ENCODE measurements around the gene MFNG.
"Not testable (repeated sequence)": the region's sequence is repeated elsewhere in the genome, so short reads cannot be mapped to it uniquely, and the experiment has no call there.

MFNG gene, protein sequence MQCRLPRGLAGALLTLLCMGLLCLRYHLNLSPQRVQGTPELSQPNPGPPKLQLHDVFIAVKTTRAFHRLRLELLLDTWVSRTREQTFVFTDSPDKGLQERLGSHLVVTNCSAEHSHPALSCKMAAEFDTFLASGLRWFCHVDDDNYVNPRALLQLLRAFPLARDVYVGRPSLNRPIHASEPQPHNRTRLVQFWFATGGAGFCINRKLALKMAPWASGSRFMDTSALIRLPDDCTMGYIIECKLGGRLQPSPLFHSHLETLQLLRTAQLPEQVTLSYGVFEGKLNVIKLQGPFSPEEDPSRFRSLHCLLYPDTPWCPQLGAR

DNA sequence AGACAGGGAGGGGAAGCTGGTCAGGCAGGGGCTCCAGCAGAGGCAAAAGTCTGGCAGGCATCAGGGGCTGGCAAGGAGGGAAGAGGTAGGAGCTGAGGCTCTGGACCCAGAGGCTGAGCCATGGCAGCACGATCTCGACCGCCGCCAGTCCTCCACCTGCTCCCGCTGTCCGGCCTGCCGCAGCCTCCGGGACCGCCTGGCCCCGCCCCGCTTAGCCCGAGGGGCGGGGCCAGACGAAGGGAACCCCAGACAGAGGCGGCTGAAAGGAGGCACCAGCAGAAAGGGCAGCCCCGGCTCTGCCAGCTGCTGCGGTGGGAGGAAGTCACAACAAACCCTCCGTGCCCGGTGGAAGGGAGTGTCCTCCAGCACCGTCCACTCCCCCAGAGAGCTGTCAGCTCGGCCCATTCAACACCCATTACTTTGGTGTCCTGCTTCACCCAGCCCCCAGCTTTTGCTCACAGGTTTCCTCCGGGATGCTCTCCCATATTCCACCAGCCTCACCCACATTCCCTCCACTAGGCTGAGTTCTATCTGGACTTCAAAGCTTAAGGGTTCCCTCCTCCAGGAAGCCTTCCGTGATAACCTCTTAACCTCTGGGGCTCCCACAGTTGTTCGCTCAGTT is at the start of gene MFNG:
Gene MFNG (minus strand): TSS at position 161 of the 622 bp plus-strand sequence. CDS start 207 bp downstream, outside the sequence.
- FAIRE-seq (peak; percentile 93), DNase-seq (ENCODE audit: extremely low spot score, insufficient read length, low read depth) (peak; percentile 86)

DNA sequence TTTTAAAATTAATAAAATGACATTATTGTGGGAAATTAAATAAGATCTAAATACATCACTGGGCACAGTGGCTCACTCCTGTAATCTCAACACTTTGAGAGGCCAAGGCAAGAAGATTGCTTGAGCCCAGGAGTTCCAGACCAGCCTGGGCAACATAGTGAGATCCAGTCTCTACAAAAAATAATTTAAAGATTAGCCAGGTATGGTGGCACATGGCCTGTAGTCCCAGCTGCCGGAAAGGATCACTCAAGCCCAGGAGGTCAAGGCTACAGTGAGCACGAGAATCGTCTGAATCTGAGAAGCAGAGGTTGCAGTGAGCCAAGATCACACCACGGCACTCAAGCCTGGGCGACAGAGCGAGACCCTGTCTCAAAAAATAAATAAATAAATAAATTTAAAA is 49.0 kb upstream of the MFNG start:
- DNase-seq (ENCODE audit: extremely low spot score, insufficient read length, low read depth) (no peak), FAIRE-seq (no peak)

DNA sequence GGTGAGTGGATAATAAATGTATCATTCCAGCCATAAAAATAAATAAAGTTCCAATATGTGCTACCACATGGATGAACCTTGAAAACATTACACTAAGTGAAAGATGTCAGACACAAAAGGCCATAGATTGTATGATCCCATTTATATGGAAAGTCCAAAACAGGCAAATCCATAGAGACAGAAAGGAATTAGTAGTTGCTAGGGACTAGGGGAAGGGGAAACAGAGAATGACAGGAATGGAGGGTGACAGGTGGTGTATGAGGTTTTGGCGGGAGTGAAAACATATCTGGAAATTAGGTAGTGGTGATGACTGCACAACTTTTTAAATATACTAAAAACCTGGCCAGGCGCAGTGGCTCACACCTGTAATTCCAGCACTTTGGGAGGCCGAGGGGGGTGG is 48.3 kb upstream of the MFNG start:
- no peak for FAIRE-seq
- no peak for DNase-seq (ENCODE audit: extremely low spot score, insufficient read length, low read depth)

DNA sequence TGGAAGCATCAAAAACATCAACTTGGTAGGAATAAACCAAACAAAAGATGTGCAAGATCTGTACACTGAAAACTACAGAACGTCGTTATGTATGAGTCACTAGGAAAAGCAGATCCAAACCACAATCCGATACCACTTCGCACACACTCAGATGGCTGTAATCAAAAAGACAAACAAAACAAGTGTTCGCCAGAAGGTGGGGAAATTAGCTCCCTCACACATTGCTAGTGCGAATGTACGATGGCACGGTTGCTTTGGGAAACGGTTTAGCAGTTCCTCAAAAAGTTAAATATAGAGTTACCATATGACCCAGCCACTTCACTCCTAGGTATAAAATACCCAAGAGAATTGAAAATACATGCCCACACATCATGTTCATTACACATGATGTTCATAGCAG is 47.8 kb upstream of the MFNG start:
- DNase-seq (ENCODE audit: extremely low spot score, insufficient read length, low read depth) (no peak), FAIRE-seq (peak; percentile 48)

DNA sequence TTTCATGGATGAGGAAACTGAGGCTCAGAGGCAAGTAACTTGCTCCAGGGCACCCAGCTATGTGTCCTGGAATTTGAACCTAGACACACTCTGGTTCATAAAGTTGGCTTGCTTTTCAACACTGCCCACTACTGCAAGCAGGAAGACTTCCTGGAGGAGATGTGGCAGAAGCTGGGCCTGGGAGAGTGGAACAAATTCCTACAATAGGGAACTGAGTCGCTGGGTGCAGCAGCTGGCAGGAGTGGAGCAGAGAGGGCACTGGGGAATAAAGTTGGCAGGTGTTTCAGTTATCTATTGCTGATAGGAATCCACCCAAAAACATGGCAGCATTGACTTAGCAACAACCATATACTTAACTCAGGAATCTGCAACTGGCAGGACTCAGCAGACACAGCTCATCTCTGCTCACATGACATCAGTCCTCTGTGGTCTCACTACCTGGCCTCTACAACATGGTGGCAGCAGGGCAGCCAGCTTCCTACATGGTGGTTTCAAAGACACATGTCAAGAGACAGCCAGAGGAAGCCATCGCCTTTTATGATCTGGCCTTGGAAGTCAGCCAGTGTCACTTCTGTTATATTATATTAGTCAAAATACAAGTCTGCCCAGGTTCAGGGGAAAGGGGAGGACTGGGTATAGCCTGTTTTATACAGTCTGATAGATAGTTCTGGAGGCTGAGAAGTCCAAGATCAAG is 43.6 kb upstream of the MFNG start:
- FAIRE-seq (no peak), DNase-seq (ENCODE audit: extremely low spot score, insufficient read length, low read depth) (no peak)

DNA sequence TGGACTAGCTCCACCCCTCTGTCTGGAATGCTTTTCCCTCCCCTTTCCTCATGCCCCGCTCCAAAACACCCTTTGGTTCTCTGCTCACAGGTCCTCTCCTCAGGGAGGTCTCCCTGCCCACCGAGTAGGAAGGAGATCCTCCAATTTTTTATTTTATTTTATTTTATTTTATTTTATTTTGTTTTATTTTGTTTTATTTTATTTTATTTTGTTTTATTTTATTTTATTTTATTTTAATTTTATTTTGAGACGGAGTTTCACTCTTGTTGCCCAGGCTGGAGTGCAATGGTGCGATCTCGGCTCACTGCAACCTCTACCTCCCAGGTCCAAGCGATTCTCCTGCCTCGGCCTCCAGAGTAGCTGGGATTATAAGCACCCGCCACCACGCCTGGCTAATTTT is 41.8 kb upstream of the MFNG start:
- FAIRE-seq = not testable (repeated sequence)

DNA sequence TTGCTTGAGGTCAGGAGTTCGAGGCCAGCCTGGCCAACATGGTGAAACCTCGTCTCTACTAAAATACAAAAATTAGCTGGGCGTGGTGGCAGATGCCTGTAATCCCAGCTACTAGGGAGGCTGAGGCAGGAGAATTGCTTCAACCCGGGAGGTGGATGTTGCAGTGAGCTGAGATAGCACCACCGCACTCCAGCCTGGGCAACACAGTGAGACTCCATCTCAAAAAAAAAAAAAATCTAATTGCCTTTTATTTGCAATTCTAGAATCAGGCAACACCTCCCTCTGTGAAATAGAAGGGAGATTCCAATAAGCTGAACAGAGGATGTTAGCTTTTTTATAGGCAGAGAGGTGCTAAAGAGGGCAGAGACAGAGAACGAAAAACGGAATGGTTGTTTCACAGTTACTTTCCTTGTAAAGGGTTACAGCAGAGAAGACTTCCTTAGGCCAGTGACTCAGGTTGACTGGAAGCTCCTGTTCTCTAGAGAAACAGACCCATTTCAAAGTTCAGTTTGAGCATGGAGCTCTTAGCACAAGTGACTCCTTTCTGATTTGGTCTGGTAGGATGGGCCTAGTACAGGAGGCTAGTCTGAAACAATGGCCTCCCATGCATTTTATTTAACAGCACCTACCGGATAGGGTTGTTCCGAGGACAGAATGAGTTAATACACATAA is 41.0 kb upstream of the MFNG start:
- not testable (repeated sequence) for DNase-seq (ENCODE audit: extremely low spot score, insufficient read length, low read depth); FAIRE-seq

More for the DNA sequence above, 41.8 kb upstream of the MFNG start:
- DNase-seq (ENCODE audit: extremely low spot score, insufficient read length, low read depth) = not testable (repeated sequence)

DNA sequence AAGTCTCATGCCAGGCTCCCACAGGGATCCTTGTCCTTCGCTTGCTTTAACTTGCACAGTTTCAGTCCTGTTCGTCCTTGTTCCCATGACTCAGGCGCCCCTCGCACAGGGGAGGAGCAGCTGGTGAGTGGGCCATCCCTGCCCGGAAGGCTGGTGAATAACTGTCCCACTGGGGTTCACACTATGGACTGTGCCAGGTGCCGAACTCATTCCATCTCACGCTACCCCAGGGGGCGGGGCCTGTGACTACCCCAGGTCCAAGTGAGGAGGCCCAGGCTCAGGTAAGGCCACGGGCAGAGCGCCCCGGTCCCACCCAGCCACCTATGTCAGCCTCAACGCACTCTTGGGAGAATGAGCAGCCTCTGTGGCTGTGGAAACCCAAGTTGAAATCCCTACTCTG is 40.2 kb upstream of the MFNG start:
- FAIRE-seq (no peak), DNase-seq (ENCODE audit: extremely low spot score, insufficient read length, low read depth) (no peak)

DNA sequence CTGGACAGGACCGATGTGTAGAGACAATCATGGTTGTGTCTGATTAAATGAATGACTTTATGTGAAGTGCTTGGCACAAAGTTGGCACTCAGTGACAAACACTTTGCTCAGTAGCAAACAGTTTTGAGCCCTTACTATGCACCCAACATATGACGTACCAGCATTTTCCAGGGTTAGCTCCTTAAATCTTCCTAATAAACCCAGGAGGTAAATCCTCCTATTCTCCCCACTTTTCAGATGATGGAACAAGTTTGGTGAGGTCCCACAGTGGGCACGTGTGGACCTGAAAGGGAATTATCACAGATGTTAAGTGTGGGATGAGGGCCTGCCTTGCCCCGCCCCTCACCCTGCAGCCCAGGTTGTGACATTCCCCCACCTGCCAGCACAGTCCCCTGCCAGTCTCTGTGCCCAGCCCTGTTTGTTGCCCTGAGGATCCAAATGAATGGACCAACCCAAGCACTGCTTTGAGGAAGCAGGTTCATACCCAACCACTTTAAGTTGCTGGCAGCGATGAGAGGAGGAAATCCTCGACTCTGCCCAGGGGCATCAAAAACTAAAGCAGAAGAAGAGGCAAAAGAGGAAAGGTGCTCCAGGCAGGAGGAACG is 39.7 kb upstream of the MFNG start:
- FAIRE-seq = no peak
- DNase-seq (ENCODE audit: extremely low spot score, insufficient read length, low read depth) = no peak

DNA sequence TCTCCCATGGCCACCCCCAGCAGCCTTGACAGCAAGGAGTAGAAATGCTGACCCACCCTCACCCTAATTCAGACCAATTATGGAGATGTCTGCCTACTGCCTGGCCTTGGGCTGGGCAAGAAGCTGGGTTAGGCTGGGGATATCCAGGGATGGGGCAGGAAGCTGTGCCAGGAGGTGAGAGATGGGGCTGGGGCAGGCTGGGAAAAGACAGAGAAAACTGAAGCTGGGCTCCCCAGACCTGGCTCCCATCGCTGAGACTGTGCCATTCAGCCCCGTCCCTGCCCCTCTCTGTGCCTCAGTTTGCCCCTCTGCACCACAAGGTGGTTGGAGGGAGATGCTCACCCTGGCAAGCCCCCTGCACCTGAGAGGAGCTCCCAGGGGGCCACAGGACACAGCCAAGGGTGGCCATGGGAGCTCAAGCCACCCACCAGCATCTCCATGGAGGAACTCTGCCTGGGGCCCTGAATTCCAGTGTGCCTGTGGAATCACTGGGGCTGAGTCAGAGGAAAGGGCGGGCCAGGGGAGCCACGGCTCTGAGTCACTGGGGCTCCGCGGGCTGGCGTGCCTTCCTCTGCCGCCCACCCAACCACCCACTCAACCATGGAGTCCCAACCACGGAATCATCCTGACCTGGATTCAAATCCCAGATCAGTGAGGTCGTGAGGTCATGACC is 39.0 kb upstream of the MFNG start:
- DNase-seq (ENCODE audit: extremely low spot score, insufficient read length, low read depth) (no peak), FAIRE-seq (no peak)

DNA sequence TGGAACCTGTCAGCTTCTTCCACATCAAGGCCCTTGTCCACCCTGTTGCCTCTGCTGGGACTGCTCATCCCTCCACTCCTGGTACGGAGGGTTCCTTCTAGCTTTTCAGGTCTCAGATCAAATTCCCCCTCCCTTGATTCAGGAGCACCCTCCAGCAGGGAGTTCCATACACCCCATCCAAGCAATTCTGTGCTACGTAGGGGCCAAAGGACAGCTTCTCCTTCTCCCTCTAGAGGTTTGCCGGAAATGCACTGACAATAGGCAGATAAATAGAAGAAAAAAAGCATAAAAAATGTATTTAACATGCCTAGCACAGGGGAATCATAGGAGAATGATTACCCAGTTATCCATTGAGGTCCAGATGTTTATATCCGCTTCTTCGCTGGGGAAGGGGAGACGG is 36.3 kb upstream of the MFNG start:
- no peak for FAIRE-seq
- no peak for DNase-seq (ENCODE audit: extremely low spot score, insufficient read length, low read depth)

DNA sequence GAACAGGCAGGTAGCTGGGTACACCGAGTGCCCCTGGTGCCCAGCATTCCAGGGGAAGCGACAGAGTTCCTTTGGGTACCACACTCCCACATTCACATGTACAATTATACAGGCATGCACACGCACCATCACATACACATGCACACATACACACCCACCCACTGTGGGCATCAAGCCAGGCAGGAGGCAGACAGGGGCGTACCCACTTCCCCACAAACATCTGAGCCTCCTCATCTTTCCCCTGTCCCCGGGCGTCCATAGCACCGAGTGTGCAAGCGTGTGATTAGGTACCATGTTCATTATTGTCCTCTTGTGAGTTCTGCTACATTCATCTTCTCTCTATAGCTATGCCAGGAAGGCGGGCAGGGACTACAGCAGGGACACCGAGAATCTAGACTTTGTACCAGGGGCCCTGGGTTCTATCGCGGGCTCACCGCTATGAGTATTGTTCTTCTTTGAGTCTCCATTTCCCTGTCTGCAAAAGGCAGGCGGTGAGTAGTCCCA is 35.1 kb upstream of the MFNG start:
- FAIRE-seq = no peak
- no peak for DNase-seq (ENCODE audit: extremely low spot score, insufficient read length, low read depth)

DNA sequence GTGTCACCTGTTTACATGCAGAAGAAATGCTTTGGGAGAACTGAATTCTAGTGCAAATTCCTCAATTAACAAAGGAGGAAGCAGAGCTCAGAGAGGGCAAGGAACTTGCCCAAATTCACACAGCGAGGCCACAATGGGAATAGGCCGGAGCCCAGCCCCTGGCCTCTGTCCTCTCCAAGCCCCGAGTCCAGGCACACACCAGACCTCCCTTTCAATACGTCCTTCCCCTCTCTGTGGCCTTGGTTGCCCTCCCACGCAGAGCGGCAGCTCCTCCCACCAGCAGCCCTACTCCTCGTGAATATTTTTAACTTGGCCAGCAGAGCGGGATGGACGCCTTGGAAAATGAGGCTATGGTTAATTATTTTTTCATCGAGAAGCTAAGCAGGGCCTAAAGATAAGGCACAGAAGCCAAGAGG is 34.6 kb upstream of the MFNG start:
- no peak for DNase-seq (ENCODE audit: extremely low spot score, insufficient read length, low read depth)
- no peak for FAIRE-seq

DNA sequence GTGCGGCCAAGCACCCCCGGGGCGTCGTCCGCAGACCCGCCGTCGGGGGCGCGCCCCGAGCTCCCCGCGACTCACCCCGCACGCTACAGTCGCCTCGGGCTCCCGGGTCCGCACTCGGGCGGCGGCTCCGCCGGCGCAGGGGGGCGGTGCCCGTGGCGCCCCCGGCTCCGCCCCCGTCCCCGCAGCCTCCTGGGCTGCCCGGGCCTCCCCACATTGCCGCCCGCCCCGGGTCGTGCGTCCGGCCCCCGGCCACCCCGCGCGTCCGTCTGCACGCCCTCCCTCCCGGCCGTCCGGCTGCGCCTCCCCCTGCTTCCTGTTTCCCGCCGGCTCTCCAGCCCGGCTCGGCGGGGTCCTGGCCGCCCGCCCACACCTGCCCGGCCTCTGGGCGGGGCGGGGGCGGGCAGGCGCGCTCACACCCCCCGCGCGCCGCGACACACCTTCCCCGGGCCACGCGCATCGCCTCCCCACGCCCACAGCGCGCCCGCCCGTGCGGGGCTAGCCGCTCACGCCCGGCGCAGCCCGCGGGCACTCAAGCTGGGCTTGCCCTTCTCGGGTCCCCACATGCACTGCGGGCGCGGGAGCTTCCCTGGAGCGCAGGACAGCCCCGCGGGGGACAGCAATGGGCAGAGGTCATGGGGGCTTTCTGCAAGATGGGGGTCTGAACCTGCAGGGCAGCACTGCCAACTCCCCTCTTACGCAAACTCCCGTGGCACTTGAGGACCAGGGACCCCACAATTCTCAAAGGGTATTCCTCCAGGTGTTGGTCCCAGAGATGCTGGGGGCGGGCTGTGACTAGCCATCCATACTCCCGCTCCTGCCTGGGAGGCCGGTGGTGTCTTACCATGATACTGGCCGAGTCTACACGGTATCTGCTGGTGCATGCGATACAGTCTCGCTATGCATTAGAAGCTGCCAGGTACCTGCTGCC is 33.3 kb upstream of the MFNG start, which contains the start of gene CARD10:
Gene CARD10 (minus strand): TSS at position 148 of the 928 bp plus-strand sequence. CDS start 215 bp downstream, outside the sequence.
- FAIRE-seq = no peak
- DNase-seq (ENCODE audit: extremely low spot score, insufficient read length, low read depth) = no peak

DNA sequence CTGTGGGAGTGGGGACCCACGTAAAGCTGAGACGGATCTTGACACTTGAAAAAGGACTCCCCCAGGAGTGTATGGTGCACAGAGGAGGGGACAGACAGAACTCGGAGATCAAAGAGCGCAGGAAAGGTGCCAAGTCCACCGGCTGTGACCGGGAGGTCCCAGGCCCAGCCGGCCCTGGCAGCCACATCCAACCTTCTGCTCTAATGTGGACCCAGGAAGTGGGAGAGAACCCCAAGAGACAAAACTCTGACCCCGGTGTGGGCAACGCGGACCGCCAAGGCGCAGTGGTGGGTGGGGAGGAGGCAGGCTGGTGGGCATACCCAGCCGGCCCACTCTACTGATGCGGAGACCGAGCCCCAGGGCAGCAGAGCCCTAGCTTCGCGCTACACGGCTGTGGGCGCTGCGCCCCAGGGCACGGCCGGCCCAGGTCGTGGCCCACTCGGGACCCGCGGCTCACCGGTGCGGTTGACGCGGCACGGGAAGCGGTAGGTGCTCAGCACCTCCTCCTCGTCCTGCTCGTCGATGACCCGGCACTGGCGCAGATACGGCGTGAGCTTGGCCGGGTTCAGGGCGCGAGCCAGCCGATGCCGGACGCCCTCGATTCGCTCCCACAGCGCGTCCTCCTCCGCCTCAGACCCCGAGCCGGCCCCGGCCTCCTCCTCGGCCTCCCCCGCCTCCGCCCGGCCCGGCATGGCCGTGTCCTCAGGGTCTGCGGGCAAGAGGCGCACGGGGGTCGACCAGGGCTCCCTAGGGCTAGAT is 32.5 kb upstream of the MFNG start:
- FAIRE-seq = no peak

DNA sequence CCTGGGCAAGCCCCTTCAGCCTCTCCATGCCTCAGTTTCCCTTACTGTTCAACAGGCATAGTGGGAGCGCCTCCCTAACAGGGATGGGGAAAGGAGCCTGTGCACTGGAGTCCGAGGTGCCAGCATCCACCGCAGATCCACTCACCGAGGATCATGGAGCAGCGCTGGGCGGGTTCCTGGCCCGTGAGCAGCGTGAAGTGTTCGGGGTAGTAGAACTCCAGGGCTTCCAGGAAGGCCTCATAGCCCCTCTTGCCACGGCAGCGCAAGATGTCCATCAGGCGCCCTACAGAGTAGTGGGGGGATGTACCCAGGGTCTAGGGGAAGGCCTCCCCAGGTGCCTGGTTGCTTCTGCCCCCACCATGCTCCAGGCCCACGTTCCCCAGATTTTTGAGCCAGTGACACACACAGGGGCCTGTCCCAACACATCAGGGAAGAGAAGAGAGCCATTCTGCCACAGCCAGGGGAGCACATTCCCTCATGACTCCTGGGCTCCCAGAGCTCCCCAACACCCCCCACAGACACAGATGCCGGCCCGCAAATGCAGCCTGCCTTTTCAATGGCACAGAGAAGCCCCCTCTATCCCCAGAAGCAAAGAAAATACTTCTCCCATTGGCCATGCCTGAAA is 31.8 kb upstream of the MFNG start:
- FAIRE-seq = no peak
- DNase-seq (ENCODE audit: extremely low spot score, insufficient read length, low read depth) = no peak

More for the DNA sequence above, 32.5 kb upstream of the MFNG start:
- DNase-seq (ENCODE audit: extremely low spot score, insufficient read length, low read depth) = no peak

DNA sequence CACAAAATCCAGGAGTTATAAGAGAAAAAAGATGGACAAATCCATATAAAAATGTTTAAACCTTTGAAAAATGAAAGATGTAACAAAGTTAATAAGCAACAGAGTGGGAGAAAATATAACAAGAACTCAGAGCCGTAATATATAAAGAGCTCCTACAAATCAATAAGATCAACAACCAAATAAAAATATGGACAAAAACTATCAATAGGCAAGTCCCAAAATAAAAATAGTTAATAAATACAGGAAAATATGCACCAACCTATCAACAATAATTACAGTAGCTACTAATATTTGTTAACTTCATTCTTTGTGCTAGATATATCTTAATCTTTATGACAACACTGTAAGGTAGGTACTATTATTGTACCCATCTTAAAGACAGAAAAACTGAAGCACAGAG is 30.3 kb upstream of the MFNG start:
- DNase-seq (ENCODE audit: extremely low spot score, insufficient read length, low read depth) (no peak), FAIRE-seq (no peak)

Measured in GM18507 (cell line).